NCI-H1092 treated with DMSO at 0.1 percent for 48 hours (cell line): Measurements from ENCODE around the gene CBX4.
A peak's percentile ranks its signal among the peaks of the same experiment; 100 is the strongest.

Experiments
- DNase-seq: peaks from one replicate; lab custom pipeline; 2025; lab: John Stamatoyannopoulos, UW

CBX4 gene

DNA sequence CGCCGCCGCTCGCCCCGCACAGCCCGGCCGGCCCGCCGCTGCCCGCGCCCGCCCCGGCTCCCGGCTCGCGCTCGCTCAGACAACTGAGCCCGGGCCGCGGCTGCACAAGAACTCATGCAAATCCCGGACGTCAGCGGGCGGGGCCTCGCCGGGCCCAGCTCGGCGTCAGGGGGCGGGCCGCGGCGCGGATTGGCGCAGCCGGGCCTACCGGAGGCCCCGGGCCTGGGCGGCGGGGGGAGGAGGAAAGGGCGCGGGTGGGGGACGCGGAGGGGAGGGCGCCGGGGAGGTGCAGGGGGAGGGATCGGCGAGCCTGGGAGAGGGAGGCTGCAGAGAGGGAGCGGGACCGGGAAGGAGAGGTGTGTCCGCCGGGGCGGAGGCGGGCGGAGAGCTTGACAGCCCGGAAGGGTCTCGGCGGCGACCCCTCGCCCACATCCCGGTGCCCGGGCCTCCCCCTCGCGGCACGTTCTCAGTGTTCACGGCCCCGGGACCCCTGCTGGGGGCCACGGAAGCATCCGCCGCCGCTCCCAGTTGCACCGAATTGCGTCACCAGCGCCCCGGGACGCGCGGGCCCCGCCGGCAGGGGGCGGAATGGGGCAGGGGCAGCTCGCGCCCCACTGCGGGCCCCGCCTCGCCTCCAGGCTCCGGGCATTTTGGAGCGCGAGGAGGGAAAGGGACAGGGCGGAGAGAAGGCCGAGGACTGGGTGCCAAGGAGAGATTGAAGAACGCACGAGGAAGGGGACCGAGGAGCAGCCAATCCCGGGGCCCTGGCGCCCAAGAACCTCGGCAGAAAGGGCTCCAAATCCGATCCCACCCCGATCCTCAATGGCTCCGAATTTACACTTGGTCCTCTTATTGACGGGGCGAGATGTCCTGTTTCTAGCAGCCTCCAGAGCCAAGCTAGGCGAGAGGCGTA, at the start of gene CBX4:
CBX4 (minus strand) TSS at position 85 of the 913 bp plus-strand sequence. CDS start 189 bp downstream, outside the sequence.
- peak; percentile 89 for DNase-seq

DNA sequence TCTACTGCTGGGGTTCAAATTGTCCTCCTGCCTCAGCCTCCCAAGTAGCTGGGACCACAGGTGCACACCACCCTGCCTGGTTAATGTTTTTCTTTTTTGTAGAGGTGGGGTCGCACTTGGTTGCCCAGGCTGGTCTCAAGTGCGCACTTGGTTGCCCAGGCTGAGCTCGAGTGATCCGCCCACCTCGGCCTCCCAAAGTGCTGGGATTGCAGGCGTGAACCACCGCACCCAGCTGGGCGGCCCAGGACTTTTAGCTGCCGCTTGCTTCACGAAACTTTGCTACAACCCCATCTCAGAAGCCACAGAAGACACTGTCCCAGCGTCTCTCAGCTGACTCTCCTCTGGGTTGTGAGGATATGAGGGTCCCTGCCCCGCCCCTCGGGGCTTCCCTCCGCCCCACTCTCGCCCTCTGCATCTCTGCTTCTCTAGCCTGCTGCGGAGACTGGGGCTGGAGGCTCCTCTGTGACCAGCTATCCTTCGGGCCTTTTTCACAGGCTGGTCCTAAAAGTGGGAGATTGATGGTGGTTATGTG, 48.8 kb upstream of the CBX4 start:
- no peak for DNase-seq

DNA sequence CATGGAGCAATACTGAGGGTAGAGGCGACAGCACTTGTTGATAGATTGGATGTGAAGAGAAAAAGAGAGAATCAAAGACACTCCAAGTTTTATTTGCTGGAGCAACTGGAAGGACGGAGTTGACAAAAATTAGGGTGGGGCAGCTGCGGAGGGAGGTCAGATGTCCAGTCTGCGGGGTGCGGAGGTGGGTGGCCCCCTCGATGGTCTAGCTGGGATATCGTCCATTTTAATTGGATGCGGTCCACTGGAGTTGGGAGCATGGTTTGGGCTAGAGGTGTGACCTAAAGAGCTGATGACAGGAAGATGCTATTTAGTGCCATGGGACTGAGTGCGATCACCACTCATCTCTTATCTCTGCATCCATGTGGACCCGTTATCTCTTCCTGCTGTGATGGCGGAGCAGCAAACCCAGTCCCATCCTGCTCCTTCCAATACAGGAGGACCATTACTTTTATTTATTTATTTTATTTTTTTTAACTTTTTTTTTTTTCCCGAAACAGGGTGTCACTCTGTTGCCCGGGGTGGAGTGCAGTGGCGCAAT, 48.3 kb upstream of the CBX4 start:
- no peak for DNase-seq

DNA sequence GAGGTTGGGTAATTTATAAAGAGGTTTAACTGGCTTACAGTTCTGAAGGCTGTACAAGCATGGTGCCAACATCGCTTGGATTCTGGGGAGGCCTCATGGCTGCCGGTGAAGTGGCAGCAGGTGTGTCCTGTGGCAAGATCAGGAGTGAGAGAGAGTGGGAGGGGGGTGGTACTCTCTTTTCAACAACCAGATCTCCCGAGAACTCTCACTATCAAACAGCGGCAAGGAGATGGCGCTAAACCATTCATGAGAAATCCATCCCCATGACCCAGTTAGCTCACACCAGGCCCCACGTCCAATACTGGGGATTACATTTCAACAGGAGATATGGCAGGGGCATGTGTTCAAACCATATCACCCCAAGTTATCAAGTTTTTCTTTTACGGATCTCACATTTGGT, 44.0 kb upstream of the CBX4 start:
- DNase-seq: peak; percentile 14

DNA sequence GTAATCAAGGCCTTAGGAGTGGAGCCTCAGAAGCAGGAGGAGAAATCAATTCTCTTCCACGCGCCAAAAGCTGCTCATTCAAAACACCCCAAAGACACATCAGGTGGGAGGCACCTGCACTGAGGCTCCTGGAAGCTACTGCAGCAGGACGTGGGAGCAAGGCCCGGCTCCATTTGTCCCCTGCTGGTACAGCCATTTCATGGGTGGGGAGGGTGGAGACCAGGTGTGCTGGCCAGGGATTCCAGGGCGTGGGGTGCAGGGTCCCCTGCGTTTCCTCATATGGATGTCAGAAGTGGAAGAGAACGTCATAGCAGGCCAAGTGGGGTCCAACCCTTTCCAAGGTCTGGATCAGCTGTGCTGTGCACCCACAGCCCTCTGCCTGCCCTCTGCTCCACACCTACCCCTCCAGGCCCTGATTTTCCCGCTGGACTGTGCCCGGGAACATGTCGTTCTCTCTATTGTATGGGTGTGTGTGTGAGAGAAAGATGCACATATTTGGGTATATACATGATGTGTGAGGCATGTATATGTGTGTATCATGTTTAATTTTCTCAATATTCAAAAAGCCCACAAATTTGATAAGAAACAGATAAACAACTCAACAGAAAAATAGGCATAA, 39.2 kb upstream of the CBX4 start:
- no peak for DNase-seq

DNA sequence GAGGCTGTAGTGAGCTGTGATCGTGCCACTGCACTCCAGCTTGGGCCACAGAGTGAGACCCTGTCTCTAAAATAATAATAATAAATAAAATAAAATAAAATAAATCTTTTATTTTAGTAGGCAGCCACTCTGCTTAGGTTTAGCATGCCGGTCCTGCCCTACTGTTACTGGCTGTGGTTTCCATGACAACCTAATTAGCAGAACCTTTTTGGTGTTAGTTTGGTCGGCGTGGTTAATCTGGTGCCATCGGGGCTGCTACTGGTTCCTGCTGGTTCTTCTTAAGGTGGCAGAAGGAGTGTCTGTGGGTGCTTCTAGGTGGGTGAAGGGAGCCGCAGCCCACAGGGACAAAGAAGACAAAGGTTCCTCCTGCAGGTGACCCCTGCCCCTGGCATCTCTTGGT, 37.8 kb upstream of the CBX4 start:
- DNase-seq: no peak

DNA sequence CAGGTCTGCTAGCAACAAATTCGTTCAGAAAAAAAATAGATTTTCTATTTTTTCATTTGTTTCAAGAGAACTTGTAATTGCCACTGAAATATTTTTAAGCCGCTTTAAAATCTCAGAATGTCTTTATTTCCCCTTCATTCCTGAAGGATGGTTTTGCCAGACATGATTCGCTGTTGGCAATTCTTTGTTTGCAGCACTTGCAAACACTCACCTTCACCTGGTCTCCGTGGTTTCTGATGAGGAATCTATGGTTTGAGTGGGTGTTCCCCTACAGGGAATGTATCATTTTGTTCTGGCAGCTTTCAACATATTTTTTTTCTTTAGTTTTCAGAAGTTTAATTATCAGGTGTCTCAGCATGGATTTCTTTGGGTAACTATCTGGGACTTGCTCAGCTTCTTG, 36.3 kb upstream of the CBX4 start:
- no peak for DNase-seq

DNA sequence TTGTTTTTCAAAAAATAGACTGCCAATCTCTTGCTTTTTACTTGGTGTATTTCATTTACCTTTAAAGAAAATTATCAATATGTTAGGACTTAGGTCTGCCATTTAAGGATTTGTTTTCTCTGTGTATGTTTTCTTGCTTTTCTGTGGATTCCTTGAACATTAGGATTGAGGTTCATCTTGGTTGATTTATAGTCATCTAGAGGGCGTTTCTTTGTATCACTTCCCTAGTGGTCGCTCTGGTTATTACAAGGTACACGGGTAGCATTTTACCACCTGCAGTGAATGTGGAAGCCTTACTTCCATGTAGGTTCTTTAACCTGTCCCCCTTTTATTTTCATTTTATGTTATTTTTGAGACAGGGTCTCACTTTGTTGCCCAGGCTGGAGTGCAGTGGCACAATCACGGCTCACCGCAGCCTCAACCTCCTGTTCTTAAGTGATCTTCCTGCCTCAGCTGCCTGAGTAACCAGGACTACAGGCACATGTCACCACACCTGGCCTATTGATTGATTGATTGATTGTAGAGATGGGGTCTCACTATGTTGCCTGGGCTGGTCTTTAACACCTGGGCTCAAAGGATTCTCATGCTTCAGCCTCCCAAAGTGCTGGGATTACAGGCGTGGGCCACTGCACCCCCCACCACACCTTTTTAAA, 35.2 kb upstream of the CBX4 start:
- no peak for DNase-seq

DNA sequence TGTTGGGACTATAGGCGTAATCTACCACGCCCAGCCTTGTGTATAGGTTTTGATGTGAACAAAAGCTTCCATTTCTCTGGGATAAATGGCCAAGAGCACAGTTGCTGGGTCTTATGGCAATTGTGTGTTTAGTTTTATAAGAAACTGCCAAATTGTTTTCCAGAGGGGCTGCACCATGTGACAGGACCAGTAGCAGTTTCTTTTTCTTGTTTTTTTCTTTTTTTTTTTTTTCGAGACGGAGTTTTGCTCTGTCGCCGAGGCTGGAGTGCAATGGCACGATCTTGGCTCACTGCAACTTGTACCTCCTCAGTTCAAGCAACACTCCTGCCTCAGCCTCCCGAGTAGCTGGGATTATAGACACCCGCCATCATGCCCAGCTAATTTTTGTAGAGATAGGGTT, 34.3 kb upstream of the CBX4 start:
- no peak for DNase-seq

DNA sequence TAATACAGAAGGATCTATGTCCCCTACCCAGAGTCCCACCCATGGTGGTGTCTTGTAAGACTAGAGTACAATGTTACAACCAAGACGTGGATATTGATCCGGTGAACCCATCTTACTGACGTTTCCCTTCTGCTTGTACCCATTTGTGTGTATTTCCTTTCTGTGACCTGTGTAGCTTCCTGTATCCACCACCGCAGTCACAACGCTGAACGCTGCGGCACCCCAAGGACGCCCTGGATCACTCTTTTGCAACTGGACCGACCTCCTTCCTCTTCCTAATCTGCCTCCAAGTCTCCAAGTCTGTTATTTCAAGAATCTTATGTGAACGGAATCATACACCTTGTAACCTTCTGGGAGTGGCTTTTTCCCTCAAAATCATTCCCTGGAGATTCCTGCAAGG, 33.5 kb upstream of the CBX4 start:
- no peak for DNase-seq

DNA sequence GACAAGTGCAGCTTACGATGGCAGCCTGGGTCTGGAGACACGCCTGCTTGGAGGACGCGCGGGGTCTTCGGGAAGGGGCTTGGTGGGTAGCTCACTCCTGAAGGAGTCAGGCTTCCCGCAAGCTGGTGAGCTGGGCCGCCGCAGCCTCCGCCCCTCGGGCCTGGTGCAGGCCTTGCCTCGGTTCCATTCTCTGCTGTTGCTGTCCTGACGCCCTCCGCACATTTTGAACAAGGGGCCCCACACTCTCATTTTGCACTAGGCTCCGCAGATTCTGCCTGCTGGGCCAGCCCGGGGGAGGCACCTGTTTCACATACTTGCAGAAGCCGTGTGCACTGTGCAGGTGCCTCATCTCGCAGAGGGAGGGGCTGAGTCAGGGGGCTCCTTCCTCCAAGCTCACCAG, 31.9 kb upstream of the CBX4 start:
- no peak for DNase-seq

DNA sequence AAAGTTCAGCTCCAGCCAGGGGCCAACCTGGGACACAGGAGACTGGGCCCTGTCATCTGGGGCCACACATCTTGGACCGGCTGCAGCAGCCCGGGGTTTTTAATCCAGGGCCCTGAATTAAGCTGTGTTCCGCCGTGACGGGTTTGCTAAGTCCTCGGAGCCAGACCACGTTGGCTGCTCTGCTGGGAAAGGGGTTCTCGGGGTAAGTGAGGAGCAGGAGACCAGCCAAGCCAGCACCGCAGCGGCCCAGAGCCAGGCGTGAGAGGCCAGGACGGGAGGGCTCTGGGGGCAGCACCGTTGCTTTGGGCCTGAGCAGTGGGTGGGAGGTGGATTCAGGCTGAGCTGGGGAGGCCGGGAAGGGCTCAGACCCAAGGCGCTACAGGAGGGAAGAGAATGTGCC, 31.3 kb upstream of the CBX4 start:
- DNase-seq: no peak

DNA sequence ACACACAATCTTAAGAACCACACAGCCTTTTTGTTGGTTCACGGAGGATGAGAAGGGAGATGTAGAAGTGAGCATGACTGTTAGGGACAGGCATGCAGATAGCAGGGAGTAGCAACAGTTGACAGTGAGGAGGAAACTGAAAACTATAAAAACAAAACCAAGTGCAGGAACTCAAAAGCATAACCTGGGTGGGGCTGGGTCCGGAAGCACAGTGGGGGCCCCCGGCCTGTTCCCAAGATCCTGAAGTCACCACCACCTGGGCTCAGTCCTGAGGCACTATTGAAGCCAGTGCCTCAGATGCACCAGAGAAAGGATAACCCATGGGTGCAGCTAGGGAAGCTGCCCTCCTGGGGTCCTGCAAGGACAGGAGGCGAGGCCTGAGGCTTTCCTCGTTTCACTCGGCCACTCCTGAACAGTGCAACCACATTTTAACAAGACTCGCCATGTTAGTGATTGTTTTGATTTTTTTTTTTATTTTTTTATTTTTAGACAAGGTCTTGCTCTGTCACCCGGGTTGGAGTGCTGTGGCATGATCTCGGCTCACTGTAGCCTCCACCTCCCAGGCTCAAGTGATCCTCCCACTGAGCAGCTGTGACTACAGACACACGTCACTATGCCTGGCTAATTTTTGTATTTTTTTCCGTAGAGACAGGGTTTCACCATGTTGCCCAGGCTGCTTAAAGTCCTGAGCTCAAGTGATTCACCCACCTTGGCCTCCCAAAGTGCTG, 27.7 kb upstream of the CBX4 start:
- no peak for DNase-seq

DNA sequence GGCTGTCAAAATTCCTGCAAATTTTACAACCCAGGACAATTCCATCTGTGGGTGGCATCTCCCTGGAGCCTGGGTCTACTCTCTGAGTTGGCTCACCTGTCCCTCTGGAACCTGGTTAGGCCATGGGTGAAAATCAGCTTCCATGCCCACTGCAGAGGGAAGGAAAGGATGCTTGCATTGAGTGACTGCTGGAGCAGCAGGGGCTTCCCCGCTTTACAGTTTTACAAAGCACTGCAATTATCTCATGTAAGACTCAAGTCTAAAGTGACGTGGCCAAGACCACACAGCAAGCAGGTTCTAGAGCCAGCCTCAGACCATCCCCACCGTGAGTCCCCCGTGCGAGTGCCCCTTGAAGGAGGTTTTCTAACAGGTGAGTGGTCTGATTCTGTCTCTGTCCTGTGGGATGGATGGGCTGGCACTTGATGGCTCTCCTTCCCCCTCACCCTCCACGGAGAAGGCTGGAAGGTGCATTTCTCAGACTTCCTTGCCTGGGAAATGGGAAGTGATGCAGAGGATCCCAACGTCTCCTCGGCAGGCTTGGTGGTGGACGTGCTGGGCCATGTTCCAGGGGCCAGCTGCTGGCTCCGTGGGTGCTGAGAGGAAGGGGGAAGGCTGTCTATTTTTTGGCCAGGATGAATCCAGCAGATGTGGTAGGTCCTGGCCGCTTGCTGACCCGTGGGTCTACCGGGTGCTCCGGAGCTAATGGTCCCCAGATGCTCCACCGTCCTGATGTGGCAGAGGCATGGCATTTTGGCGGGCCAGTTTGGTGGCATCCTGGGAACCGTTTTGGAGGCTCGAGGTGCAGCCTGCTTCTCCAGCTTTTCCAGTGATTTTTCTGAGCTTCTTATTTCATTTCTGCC, 26.3 kb upstream of the CBX4 start:
- no peak for DNase-seq

DNA sequence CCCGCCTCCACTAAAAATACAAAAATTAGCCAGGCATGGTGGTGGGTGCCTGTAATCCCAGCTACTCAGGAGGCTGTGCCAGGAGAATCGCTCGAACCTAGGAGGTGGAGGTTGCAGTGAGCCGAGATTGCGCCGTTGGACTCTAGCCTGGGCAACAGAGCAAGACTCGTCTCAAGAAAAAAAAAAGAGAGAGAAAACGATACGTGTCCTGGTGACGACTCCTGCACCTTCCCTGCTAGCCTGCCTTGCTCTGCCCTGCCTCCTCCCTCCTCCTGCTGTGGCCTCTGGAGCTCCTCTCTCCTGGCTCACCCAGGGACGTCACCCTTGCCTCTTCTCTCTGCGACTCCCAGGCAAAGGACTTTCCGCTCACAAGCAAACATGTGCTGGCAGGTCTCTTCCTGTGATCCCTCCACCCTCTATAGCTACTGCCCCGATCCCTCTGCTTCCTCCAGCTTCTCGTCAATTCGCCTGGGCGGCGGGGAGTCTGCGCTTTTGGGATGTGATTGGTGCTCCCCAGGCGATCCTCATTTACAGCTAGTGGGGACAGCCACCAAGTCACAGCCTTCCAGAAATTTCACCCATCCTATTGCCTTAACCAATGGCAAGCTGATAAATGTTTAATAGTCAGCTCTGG, 25.5 kb upstream of the CBX4 start:
- no peak for DNase-seq

DNA sequence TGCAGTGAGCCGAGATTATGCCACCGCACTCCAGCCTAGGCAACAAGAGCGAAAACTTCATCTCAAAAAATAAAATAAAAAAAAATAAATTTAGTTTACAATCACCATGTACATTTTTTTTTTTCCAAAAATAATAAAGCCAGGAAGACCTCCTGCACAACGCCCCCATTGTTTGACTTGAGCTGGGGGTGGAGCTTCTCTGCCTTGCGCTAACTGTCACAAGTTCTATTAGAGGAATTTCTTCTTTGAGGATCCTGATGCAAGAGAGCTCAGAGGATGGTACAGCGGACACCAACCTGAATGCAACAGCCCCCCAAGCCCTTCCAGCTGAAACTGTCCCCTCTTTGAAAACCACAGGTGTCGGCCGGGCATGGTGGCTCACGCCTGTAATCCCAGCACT, 24.9 kb upstream of the CBX4 start:
- DNase-seq: no peak

DNA sequence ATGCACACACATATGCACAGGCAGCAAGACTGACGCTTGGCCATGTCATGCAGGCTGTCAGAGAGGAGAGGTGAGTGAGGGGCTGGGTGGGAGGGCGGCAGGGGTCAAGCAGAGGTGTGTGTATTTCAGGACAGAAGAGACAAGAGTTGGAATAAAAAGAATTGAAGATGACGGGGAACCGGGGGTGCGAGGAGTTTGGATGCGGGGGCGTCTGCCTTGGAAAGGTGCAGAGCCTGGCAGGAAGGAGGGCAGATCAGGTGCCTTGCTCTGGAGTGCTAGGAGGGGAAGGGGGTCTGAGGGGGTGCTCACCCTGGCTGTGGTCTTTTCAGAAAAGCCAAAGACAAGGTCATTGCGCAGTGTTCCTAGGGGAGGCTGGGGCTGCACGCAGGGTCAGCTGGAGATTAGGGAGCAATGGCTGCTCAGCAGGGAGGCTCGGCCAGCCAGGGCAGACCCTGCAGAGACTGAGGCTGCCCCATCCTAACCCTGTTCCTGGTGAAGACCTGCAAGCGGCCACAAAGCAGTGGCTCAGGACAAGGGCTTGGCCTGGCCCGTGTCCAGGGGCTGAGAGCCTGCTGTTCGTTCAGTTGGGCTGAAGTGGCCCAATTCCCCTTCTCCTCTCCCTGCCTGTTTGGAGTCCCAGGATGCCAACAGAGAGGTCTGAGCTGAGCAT, 23.7 kb upstream of the CBX4 start:
- DNase-seq: no peak

DNA sequence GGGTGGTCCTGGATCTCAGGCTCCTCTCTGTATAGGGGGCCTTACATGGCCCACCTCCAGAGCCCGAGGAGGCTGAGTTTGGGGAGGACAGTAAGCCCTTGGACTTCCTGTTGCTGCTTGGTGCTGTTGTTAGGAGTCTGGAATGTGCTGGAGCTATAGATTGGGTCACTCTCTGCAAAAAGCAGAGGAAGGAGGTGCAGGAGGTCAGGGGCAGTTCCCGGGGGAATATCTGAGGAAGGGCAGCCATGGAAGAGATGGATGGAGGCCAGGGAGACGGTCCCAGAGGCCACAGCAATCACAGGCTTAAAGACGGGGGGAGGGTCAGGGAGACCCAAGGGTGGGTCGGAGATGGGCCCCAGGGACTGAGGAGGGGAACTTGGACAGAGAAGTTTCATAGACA, 23.0 kb upstream of the CBX4 start:
- no peak for DNase-seq

DNA sequence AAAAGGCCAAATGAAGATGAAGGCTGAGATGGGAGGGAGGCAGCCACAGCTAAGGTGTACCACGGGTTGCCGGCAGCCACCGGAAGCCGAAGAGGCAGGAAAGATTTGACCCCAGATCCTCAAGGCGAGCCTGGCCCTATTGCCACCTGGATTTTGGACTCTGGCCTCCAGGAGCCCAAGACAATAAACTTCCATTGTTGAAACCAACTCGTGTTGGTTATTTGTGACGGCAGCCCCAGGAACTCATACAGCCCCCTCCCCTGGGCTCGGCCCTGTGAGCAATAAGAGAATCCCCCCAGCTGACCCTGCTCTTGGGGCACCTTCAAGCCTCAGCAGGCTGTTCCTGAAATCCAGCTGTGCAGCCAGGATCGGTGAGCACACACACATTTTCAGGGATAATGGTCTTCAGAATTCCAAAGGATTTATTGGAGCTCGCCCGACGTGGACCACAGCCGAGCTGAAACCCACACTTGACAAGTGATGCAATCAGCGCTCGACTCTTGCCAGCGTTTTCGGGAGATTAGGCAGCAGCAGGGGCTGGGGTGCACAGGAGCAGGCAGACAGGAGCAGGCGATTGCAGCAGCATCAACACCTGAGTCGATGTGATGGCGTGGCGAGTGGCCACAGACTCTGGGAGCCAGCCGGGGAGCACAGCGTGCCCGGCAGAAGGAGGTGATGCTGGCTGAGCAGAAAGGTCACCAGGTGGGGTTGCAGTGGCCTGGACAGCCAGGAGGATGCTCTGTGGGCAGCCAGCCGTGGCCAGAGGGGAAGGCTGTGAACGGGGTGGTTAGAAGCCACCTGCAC, 22.4 kb upstream of the CBX4 start:
- DNase-seq: no peak
